DND-41 (cell line): Measurements from ENCODE around the gene UGT1A6.
"Not testable (repeated sequence)": the region's sequence is repeated elsewhere in the genome, so short reads cannot be mapped to it uniquely, and the experiment has no call there.

ENCODE experiments used
- ATAC-seq: fragments of 200-7000 bp; cut with Tn5 transposase; 3 replicates; pipeline ENCODE4 v1.9.1; 2021; ENCODE audit warnings: low read depth; ENCODE audit not compliant: insufficient read depth
- DNase-seq: peaks from one replicate; pipeline ENCODE4 v3.0.0-alpha.2; 2020
- H2AFZ ChIP-seq: 2 replicates; pipeline ENCODE4 v1.6.0; 2012; ENCODE audit warnings: low read depth, low read length
- H3K27ac ChIP-seq: 2 replicates; pipeline ENCODE4 v1.5.1; 2012; ENCODE audit warnings: low read length, inconsistent platforms
- H3K27me3 ChIP-seq: fragments of 200-600 bp; sonication (generic); 2 replicates; pipeline ENCODE4 v1.6.0; 2012; ENCODE audit warnings: low read length, mild to moderate bottlenecking, inconsistent platforms; ENCODE audit not compliant: insufficient read depth, poor library complexity
- H3K36me3 ChIP-seq: 2 replicates; pipeline ENCODE4 v1.5.1; 2012; ENCODE audit warnings: low read length, inconsistent platforms; ENCODE audit not compliant: insufficient read depth
- H3K4me1 ChIP-seq: 2 replicates; pipeline ENCODE4 v1.5.1; 2012; ENCODE audit warnings: mild to moderate bottlenecking, low read length; ENCODE audit not compliant: insufficient read depth
- H3K4me2 ChIP-seq: 2 replicates; pipeline ENCODE4 v1.6.0; 2012; ENCODE audit warnings: mild to moderate bottlenecking, moderate library complexity, low read length, inconsistent platforms; ENCODE audit not compliant: insufficient read depth
- H3K4me3 ChIP-seq, 2 experiments: fragments of 200-600 bp in 1 of 2; shearing (Covaris generic) in 1 of 2; 2 replicates each; pipeline ENCODE4 v1.5.1; 2012 to 2016; ENCODE audit warnings: inconsistent platforms in 2 of 2, low read length in 2 of 2, mild to moderate bottlenecking in 2 of 2, low read depth in 1 of 2, moderate library complexity in 1 of 2
- H3K79me2 ChIP-seq: 2 replicates; pipeline ENCODE4 v1.6.0; 2012; ENCODE audit warnings: low read length, inconsistent platforms; ENCODE audit not compliant: insufficient read depth
- H3K9ac ChIP-seq: 2 replicates; pipeline ENCODE4 v1.6.0; 2012; ENCODE audit warnings: low read depth, mild to moderate bottlenecking, inconsistent platforms, low read length, moderate library complexity
- H3K9me3 ChIP-seq: 2 replicates; pipeline ENCODE4 v1.5.1; 2012; ENCODE audit warnings: low read length, moderate library complexity, mild to moderate bottlenecking, inconsistent platforms; ENCODE audit not compliant: insufficient read depth, severe bottlenecking
- H4K20me1 ChIP-seq: 2 replicates; pipeline ENCODE4 v1.6.0; 2012; ENCODE audit warnings: low read length; ENCODE audit not compliant: insufficient read depth
- EZH2 ChIP-seq: IDR thresholded peaks from 3 replicates; pipeline ENCODE4 v1.6.1; 2012; ENCODE audit warnings: borderline replicate concordance, low read depth, mild to moderate bottlenecking, moderate library complexity, low read length, inconsistent platforms; ENCODE audit not compliant: severe bottlenecking
- TF ChIP-seq, protein P1 (sequence below): IDR thresholded peaks from 2 replicates; pipeline ENCODE4 v1.5.1; 2012; ENCODE audit warnings: borderline replicate concordance, low read length, moderate library complexity, mild to moderate bottlenecking; ENCODE audit not compliant: poor library complexity, severe bottlenecking; ENCODE audit errors: extremely low read depth

Gene UGT1A6

DNA sequence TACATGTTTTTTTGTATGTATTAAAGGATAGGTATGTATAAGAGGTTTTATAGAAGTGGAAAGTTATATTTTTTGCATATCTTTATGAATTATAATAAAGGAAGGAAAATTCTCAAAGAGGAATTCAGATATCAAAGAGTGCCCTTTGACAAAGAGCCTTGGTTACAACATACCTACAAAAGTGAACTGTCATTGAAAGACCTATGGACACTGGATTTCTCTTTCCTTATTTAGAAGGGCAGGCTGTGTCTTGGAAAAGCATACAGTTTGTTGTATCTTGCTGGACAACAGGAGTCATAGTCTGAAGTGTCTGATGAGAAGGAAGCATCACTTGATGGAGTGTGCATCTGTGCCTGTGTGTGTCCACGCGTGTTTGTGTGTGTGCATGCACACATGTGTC lies 41.3 kb upstream of the UGT1A6 start:
- no peak for TF ChIP-seq EZH2
- TF ChIP-seq, protein P1, sequence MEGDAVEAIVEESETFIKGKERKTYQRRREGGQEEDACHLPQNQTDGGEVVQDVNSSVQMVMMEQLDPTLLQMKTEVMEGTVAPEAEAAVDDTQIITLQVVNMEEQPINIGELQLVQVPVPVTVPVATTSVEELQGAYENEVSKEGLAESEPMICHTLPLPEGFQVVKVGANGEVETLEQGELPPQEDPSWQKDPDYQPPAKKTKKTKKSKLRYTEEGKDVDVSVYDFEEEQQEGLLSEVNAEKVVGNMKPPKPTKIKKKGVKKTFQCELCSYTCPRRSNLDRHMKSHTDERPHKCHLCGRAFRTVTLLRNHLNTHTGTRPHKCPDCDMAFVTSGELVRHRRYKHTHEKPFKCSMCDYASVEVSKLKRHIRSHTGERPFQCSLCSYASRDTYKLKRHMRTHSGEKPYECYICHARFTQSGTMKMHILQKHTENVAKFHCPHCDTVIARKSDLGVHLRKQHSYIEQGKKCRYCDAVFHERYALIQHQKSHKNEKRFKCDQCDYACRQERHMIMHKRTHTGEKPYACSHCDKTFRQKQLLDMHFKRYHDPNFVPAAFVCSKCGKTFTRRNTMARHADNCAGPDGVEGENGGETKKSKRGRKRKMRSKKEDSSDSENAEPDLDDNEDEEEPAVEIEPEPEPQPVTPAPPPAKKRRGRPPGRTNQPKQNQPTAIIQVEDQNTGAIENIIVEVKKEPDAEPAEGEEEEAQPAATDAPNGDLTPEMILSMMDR: no peak
- Histone ChIP-seq H3K27me3 (no peaks in the 10 kb centered on the region), H3K9ac (no peak overlapping the region), H3K4me2 (no peak overlapping the region), H2AFZ (no peak overlapping the region), H3K27ac (no peak overlapping the region), H3K4me1 (no peaks in the 10 kb centered on the region), H3K9me3 (no peaks in the 10 kb centered on the region), H3K36me3 (no peaks in the 10 kb centered on the region), H3K4me3 (no peak overlapping the region), H4K20me1 (no peaks in the 10 kb centered on the region), H3K79me2 (no peaks in the 10 kb centered on the region)
- ATAC-seq (no peak), DNase-seq (no peak)

- Histone ChIP-seq H2AFZ (no peak overlapping the region), H3K4me1 (no peaks in the 10 kb centered on the region), H3K27me3 (peaks cover 4% of the 10 kb centered on the region), H3K9ac (no peak overlapping the region), H3K79me2 (no peaks in the 10 kb centered on the region), H3K27ac (no peak overlapping the region), H3K4me3 (no peak overlapping the region), H4K20me1 (no peaks in the 10 kb centered on the region), H3K36me3 (no peaks in the 10 kb centered on the region), H3K4me2 (no peak overlapping the region), H3K9me3 (no peaks in the 10 kb centered on the region)
- TF ChIP-seq, protein P1: no peak
- TF ChIP-seq EZH2: no peak
- DNase-seq (no peak), ATAC-seq (no peak)
These were observed 38.2 kb upstream of the UGT1A6 start for GRCh38 chr2:233654501-233654900.

DNA sequence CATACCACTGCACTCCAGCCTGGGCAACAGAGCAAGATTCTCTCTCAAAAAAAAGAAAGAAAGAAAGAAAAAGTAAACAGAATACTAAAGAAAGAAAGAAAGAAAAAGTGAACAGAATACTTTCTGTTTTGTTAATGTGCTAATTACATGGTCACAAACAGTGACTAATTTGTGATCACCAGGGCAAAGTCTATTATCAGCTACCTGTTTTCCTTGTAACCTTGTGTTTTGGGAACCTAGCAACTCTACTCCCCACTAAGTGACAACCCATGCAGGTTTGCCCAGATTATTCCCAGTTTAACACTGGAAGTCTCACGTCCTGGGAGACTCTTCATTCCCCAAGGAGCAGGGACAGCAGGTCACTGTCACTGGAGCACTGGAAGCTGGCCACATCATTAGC lies 37.6 kb upstream of the UGT1A6 start:
- Histone ChIP-seq H3K4me3 (no peak overlapping the region), H3K27ac (no peak overlapping the region)
- no peak for DNase-seq

GRCh38 chr2:233655943-233656342 lies 36.7 kb upstream of the UGT1A6 start:
- H2AFZ ChIP-seq, H3K4me3 ChIP-seq, DNase-seq, H3K4me1 ChIP-seq, H4K20me1 ChIP-seq, H3K36me3 ChIP-seq, H3K9ac ChIP-seq, H3K27ac ChIP-seq, ATAC-seq, H3K9me3 ChIP-seq, H3K79me2 ChIP-seq, H3K4me2 ChIP-seq: not testable (repeated sequence)
- peaks cover 11% of the 10 kb centered on the region for H3K27me3 ChIP-seq

More for the DNA sequence above, 37.6 kb upstream of the UGT1A6 start:
- Histone ChIP-seq H2AFZ (no peak overlapping the region), H3K4me2 (no peak overlapping the region), H3K79me2 (no peaks in the 10 kb centered on the region), H3K9me3 (no peaks in the 10 kb centered on the region), H4K20me1 (no peaks in the 10 kb centered on the region), H3K4me1 (no peaks in the 10 kb centered on the region), H3K27me3 (peaks cover 7% of the 10 kb centered on the region), H3K9ac (no peak overlapping the region), H3K36me3 (no peaks in the 10 kb centered on the region)
- TF ChIP-seq, protein P1: no peak
- TF ChIP-seq EZH2: no peak
- ATAC-seq: no peak
